GM19328 (cell line): ENCODE results near the gene LRBA.
"Not testable (repeated sequence)": the region's sequence is repeated elsewhere in the genome, so short reads cannot be mapped to it uniquely, and the experiment has no call there.

Experiments
- ATAC-seq: cut with Tn5 transposase; IDR thresholded peaks from one replicate; pipeline ENCODE4 v1.9.1; 2021; ENCODE audit warnings: mild to moderate bottlenecking, moderate library complexity; ENCODE audit not compliant: unreplicated experiment

Gene LRBA

GRCh38 chr4:150683775-150684350 is 331.2 kb downstream of the LRBA start:
- no peak for ATAC-seq

GRCh38 chr4:150682126-150682525 is 333.0 kb downstream of the LRBA start:
- ATAC-seq, result no peak

- ATAC-seq, result no peak
These were observed 334.0 kb downstream of the LRBA start for GRCh38 chr4:150681063-150681462.

- no peak for ATAC-seq
These were observed 334.4 kb downstream of the LRBA start for GRCh38 chr4:150680651-150681050.

GRCh38 chr4:150679765-150680343 is 335.2 kb downstream of the LRBA start:
- ATAC-seq, result no peak

GRCh38 chr4:150679018-150679764 is 335.9 kb downstream of the LRBA start:
- ATAC-seq, result no peak

GRCh38 chr4:150673793-150674192 is 341.3 kb downstream of the LRBA start:
- no peak for ATAC-seq

GRCh38 chr4:150668824-150669223 is 346.3 kb downstream of the LRBA start:
- no peak for ATAC-seq

GRCh38 chr4:150664935-150665334 is 350.1 kb downstream of the LRBA start:
- ATAC-seq, result no peak

GRCh38 chr4:150662686-150663085 is 352.4 kb downstream of the LRBA start:
- no peak for ATAC-seq

- ATAC-seq, result not testable (repeated sequence)
These were observed 353.5 kb downstream of the LRBA start for GRCh38 chr4:150661551-150661950.

GRCh38 chr4:150658258-150658657 is 356.8 kb downstream of the LRBA start:
- not testable (repeated sequence) for ATAC-seq

- no peak for ATAC-seq
These were observed 358.2 kb downstream of the LRBA start for GRCh38 chr4:150656891-150657290.

GRCh38 chr4:150650751-150651150 is 364.3 kb downstream of the LRBA start:
- ATAC-seq, result no peak

GRCh38 chr4:150648123-150648522 is 367.0 kb downstream of the LRBA start:
- no peak for ATAC-seq

GRCh38 chr4:150647008-150647407 is 368.1 kb downstream of the LRBA start:
- ATAC-seq, result no peak

GRCh38 chr4:150641612-150642011 is 373.5 kb downstream of the LRBA start:
- no peak for ATAC-seq

- no peak for ATAC-seq
These were observed 382.4 kb downstream of the LRBA start for GRCh38 chr4:150632639-150633038.

- no peak for ATAC-seq
These were observed 387.0 kb downstream of the LRBA start for GRCh38 chr4:150628073-150628472.

GRCh38 chr4:150625033-150625432 is 390.1 kb downstream of the LRBA start:
- ATAC-seq, result no peak

- no peak for ATAC-seq
These were observed 391.0 kb downstream of the LRBA start for GRCh38 chr4:150624055-150624454.

- no peak for ATAC-seq
These were observed 396.0 kb downstream of the LRBA start for GRCh38 chr4:150619042-150619441.
